ENCODE measurements around the gene TMEM43. TPM values are rescaled to one million over a fixed set of nuclear protein-coding genes. Genes with fewer than 3 reads are reported as not detected.

Gene TMEM43
- total and polyA plus RNA-seq, 2 of the 13 experiments (the other 11 are each of a cell fraction or from before 2014, with no cell fraction given), result 48.9 to 50.5 TPM

DNA sequence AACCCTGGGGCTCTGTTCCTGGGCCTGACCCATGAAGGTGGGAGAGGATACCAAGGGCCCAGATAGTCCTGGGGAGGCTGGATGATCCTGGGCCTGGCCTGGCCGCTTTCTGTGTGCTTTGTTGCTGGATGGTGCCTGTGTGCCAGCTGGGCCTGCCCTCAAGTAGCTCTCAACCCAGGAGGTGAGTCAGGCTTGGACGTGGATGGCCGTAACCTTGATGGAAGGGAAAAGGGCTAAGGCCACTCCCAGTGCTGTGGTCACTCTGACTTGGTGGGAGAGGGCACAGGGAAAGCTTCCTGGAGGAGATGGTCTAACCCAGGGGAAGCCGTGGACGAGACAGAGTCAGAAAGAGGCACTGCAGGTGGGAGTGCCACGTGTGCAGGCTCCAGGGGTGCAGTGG lies 9.4 kb downstream of the TMEM43 start:
- H3K36me3 ChIP-seq (replicated peaks in 1 of 2; ENCODE audit: control insufficient read depth in 1 of 2, insufficient read depth in 2 of 2, low read length in 2 of 2), result peaks cover 39 to 71% of the 10 kb centered on the region in 2 experiments
- in situ Hi-C loops (cut with HindIII; ENCODE audit: extremely low pct_ligation_motif_present, low pct_unique_long_range_greater_than_20kb) (no loop called here), intact Hi-C loops (cut with micrococcal nuclease; ENCODE audit: unreplicated experiment) (no loop called here)
- no peaks in the 10 kb centered on the region for H3K9me3 ChIP-seq (ENCODE audit: low read length)
- FAIRE-seq (no peak), DNase-seq (ENCODE audit: low spot score) (no peak), ATAC-seq (no peak)
- POLR2A ChIA-PET, result interaction anchor here (0.7 to 3.5 kb wide), 2 partner anchors 9 to 10 kb away, joined by 3 to 21 read pairs; partner anchors contain the start of genes CHCHD4 and TMEM43
- no peak overlapping the region for H3K9ac ChIP-seq (ENCODE audit: insufficient read depth, low read depth, low read length)
- H3K79me2 ChIP-seq (ENCODE audit: insufficient read depth, low read length), result no peaks in the 10 kb centered on the region
- peaks cover 15% of the 10 kb centered on the region for H3K4me1 ChIP-seq (ENCODE audit: insufficient read depth, low read length)
- TF ChIP-seq ZNF644 (CRISPR knock-in tag; IDR thresholded peaks at IDR 0.05; ENCODE audit: low read depth), result no peak
- TF ChIP-seq, protein P1, sequence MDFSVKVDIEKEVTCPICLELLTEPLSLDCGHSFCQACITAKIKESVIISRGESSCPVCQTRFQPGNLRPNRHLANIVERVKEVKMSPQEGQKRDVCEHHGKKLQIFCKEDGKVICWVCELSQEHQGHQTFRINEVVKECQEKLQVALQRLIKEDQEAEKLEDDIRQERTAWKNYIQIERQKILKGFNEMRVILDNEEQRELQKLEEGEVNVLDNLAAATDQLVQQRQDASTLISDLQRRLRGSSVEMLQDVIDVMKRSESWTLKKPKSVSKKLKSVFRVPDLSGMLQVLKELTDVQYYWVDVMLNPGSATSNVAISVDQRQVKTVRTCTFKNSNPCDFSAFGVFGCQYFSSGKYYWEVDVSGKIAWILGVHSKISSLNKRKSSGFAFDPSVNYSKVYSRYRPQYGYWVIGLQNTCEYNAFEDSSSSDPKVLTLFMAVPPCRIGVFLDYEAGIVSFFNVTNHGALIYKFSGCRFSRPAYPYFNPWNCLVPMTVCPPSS (IDR thresholded peaks at IDR 0.05), result no peak
- TF ChIP-seq SIX4 (CRISPR knock-in tag; IDR thresholded peaks at IDR 0.05), result no peak
- no peak for TF ChIP-seq RFXAP (CRISPR knock-in tag; IDR thresholded peaks at IDR 0.05; ENCODE audit: borderline replicate concordance)
- TF ChIP-seq, protein P2, sequence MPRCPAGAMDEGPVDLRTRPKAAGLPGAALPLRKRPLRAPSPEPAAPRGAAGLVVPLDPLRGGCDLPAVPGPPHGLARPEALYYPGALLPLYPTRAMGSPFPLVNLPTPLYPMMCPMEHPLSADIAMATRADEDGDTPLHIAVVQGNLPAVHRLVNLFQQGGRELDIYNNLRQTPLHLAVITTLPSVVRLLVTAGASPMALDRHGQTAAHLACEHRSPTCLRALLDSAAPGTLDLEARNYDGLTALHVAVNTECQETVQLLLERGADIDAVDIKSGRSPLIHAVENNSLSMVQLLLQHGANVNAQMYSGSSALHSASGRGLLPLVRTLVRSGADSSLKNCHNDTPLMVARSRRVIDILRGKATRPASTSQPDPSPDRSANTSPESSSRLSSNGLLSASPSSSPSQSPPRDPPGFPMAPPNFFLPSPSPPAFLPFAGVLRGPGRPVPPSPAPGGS (CRISPR knock-in tag; IDR thresholded peaks at IDR 0.05), result no peak
- H3K27ac ChIP-seq (ENCODE audit: extremely low read length, insufficient read depth, low read length), result no peak overlapping the region
- WGBS (ENCODE audit: low lambda C conversion rate), result 99% methylated on average over 5 of the region's 6 CpGs
- no peak overlapping the region for H2AFZ ChIP-seq (ENCODE audit: low read length)
- BruUV-seq (replicated peaks), result no TSS peak
- H4K20me1 ChIP-seq (ENCODE audit: insufficient read depth, low read length), result no peaks in the 10 kb centered on the region
- CTCF ChIA-PET (ENCODE audit: low intra/inter-chr PET ratio, low total read pairs), result no interaction called here
- no peak overlapping the region for H3K4me3 ChIP-seq (replicated peaks in 1 of 3; ENCODE audit: insufficient read depth in 1 of 3, low read depth in 2 of 3, low read length in 3 of 3)
- H3K27me3 ChIP-seq (ENCODE audit: control insufficient read depth in 1 of 2, insufficient read depth in 2 of 2, low read length in 2 of 2), result no peaks in the 10 kb centered on the region
- no peak overlapping the region for H3K4me2 ChIP-seq (ENCODE audit: low read depth, low read length)

DNA sequence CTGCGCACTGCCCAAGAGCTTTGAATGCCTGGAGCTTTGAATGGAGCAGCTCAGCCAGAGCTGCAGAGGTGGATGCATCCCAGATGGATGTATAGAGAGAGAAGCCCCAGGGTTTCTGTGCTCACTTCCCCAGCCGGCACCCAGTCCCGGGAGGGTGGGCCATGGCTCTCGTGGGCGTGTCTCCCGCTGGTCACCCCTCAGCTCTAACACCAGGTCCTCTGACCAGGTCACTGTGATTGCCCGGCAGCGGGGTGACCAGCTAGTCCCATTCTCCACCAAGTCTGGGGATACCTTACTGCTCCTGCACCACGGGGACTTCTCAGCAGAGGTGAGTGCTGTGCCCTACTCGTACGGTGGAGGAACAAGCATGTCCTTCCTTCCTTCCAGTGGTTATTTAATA lies 10.7 kb downstream of the TMEM43 start:
- Histone ChIP-seq H3K27me3 (ENCODE audit: control insufficient read depth in 1 of 2, insufficient read depth in 2 of 2, low read length in 2 of 2) (no peaks in the 10 kb centered on the region), H3K4me2 (ENCODE audit: low read depth, low read length) (no peak overlapping the region), H3K4me3 (replicated peaks in 1 of 3; ENCODE audit: insufficient read depth in 1 of 3, low read depth in 2 of 3, low read length in 3 of 3) (no peak overlapping the region), H3K9me3 (ENCODE audit: low read length) (no peaks in the 10 kb centered on the region), H3K79me2 (ENCODE audit: insufficient read depth, low read length) (no peaks in the 10 kb centered on the region), H3K36me3 (replicated peaks in 1 of 2; ENCODE audit: control insufficient read depth in 1 of 2, insufficient read depth in 2 of 2, low read length in 2 of 2) (peaks cover 31 to 71% of the 10 kb centered on the region in 2 experiments), H4K20me1 (ENCODE audit: insufficient read depth, low read length) (no peaks in the 10 kb centered on the region), H2AFZ (ENCODE audit: low read length) (no peak overlapping the region), H3K4me1 (ENCODE audit: insufficient read depth, low read length) (peaks cover 15% of the 10 kb centered on the region), H3K9ac (ENCODE audit: insufficient read depth, low read depth, low read length) (no peak overlapping the region), H3K27ac (ENCODE audit: extremely low read length, insufficient read depth, low read length) (no peak overlapping the region)
- no peak for FAIRE-seq
- BruUV-seq (replicated peaks), result no TSS peak
- 98% methylated on average over 11 of the region's 11 CpGs for WGBS (ENCODE audit: low lambda C conversion rate)
- intact Hi-C loops (cut with micrococcal nuclease; ENCODE audit: unreplicated experiment), result no loop called here
- CTCF ChIA-PET (ENCODE audit: low intra/inter-chr PET ratio, low total read pairs), result no interaction called here
- in situ Hi-C loops (cut with HindIII; ENCODE audit: extremely low pct_ligation_motif_present, low pct_unique_long_range_greater_than_20kb), result no loop called here
- no peak for DNase-seq (ENCODE audit: low spot score)
- POLR2A ChIA-PET, result interaction anchor here (3.5 kb wide), 1 partner anchor 11 kb away, joined by 21 read pairs; the partner anchor contains the start of genes CHCHD4 and TMEM43
- no peak for ATAC-seq
- TF ChIP-seq ZNF775 (CRISPR knock-in tag; IDR thresholded peaks at IDR 0.05; ENCODE audit: borderline replicate concordance), result no peak
- TF ChIP-seq, protein P3, sequence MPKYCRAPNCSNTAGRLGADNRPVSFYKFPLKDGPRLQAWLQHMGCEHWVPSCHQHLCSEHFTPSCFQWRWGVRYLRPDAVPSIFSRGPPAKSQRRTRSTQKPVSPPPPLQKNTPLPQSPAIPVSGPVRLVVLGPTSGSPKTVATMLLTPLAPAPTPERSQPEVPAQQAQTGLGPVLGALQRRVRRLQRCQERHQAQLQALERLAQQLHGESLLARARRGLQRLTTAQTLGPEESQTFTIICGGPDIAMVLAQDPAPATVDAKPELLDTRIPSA (CRISPR knock-in tag; IDR thresholded peaks at IDR 0.05; ENCODE audit: borderline replicate concordance), result no peak
- TF ChIP-seq CHD4 (IDR thresholded peaks at IDR 0.05; ENCODE audit: borderline replicate concordance, low read length), result no peak
- TF ChIP-seq NONO (IDR thresholded peaks at IDR 0.05), result no peak
- TF ChIP-seq NONO (CRISPR knock-in tag; conservative IDR thresholded peaks at IDR 0.05), result no peak
- no peak for TF ChIP-seq ATF7 (IDR thresholded peaks at IDR 0.05)
- no peak for TF ChIP-seq ATF7 (CRISPR knock-in tag; IDR thresholded peaks at IDR 0.05)
- TF ChIP-seq RBFOX2 (IDR thresholded peaks at IDR 0.05; ENCODE audit: low read depth, low read length), result no peak
- no peak for TF ChIP-seq BRCA1 (CRISPR knock-in tag; IDR thresholded peaks at IDR 0.05)
- no peak for TF ChIP-seq ASH2L (IDR thresholded peaks at IDR 0.05; ENCODE audit: insufficient read length, low read depth, low read length)
